ENCODE results near the gene PDE4D. TPM values are rescaled to one million over a fixed set of nuclear protein-coding genes. Genes with fewer than 3 reads are reported as not detected.
A peak's percentile ranks its signal among the peaks of the same experiment; 100 is the strongest.

PDE4D gene
- total and polyA plus RNA-seq, 2 experiments from 2014 or later = 4.3 to 9.7 TPM

GRCh38 chr5:59485107-59485506, 408.4 kb downstream of the PDE4D start:
- Histone ChIP-seq H3K79me2 (ENCODE audit: insufficient read depth) (no peaks in the 10 kb centered on the region), H3K9ac (no peak overlapping the region), H3K9me3 (ENCODE audit: low read depth) (no peaks in the 10 kb centered on the region), H3K36me3 (ENCODE audit: low read depth) (no peaks in the 10 kb centered on the region), H3K4me1 (ENCODE audit: insufficient read depth) (peaks cover 24% of the 10 kb centered on the region), H3K9me2 (ENCODE audit: insufficient read depth) (no peaks in the 10 kb centered on the region), H4K20me1 (ENCODE audit: insufficient read depth) (no peaks in the 10 kb centered on the region), H3K27me3 (replicated peaks; ENCODE audit: insufficient read depth) (no peaks in the 10 kb centered on the region), H3K4me2 (ENCODE audit: unreplicated experiment) (no peak overlapping the region), H3F3A (ENCODE audit: insufficient read depth) (no peaks in the 10 kb centered on the region), H3K27ac (no peak overlapping the region), H3K4me3 (no peak overlapping the region), H2AFZ (no peak overlapping the region)
- in situ Hi-C loops (cut with MboI) = no loop called here
- peak; percentile 19 for DNase-seq
- TF ChIP-seq EZH2phosphoT487 (IDR thresholded peaks at IDR 0.05; ENCODE audit: insufficient read depth, low read depth) (no peak), EZH2 (IDR thresholded peaks at IDR 0.05; ENCODE audit: insufficient read depth, poor library complexity, severe bottlenecking) (no peak)
- 16% methylated on average over 2 of the region's 2 CpGs for WGBS, 2 experiments (ENCODE audit: low coverage in 1 of 2, low lambda C conversion rate in 2 of 2, missing lambda C conversion rate in 2 of 2)

- Histone ChIP-seq H3K79me2 (ENCODE audit: insufficient read depth) (no peaks in the 10 kb centered on the region), H3K4me1 (ENCODE audit: insufficient read depth) (peaks cover 20% of the 10 kb centered on the region), H4K20me1 (ENCODE audit: insufficient read depth) (no peaks in the 10 kb centered on the region), H3K4me3 (no peak overlapping the region), H3K9ac (no peak overlapping the region), H3F3A (ENCODE audit: insufficient read depth) (no peaks in the 10 kb centered on the region), H3K27me3 (replicated peaks; ENCODE audit: insufficient read depth) (no peaks in the 10 kb centered on the region), H3K4me2 (ENCODE audit: unreplicated experiment) (no peak overlapping the region), H2AFZ (no peak overlapping the region), H3K9me3 (ENCODE audit: low read depth) (no peaks in the 10 kb centered on the region), H3K27ac (no peak overlapping the region), H3K36me3 (ENCODE audit: low read depth) (no peaks in the 10 kb centered on the region), H3K9me2 (ENCODE audit: insufficient read depth) (no peaks in the 10 kb centered on the region)
- peak; percentile 2 for DNase-seq
- WGBS, 2 experiments (ENCODE audit: low coverage in 1 of 2, low lambda C conversion rate in 2 of 2, missing lambda C conversion rate in 2 of 2) = 55 to 58% methylated on average over 2 of the region's 2 CpGs
- in situ Hi-C loops (cut with MboI) = no loop called here
- no peak for TF ChIP-seq EZH2phosphoT487 (IDR thresholded peaks at IDR 0.05; ENCODE audit: insufficient read depth, low read depth)
- TF ChIP-seq EZH2 (IDR thresholded peaks at IDR 0.05; ENCODE audit: insufficient read depth, poor library complexity, severe bottlenecking) = no peak
Observed at GRCh38 chr5:59484618-59485017, 408.9 kb downstream of the PDE4D start.

DNA sequence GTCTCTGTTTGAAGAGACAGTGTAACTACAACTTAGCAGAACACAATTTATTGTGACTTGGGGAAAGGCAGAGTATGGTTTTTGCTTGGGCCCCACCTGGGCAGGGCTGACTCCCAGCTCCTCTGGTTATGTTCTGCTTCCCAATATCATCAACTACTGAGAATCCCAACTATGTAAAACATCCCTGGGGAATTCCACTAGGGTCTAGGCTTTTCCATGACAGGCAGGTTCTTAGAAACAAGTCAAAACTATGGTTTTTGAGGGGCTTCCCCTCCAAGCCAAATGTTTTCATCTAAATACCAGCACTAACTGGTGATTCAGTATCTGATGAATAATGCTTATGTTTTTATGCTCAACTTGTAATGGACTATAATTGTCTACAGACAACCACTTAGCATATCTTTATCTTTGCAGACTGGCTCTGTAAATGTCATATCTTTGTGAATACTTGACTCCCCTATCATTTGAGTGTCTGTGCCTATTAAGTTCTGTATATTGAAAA, 409.5 kb downstream of the PDE4D start:
- TF ChIP-seq EZH2phosphoT487 (IDR thresholded peaks at IDR 0.05; ENCODE audit: insufficient read depth, low read depth) (no peak), EZH2 (IDR thresholded peaks at IDR 0.05; ENCODE audit: insufficient read depth, poor library complexity, severe bottlenecking) (no peak)
- Histone ChIP-seq H3K4me3 (no peak overlapping the region), H3F3A (ENCODE audit: insufficient read depth) (no peaks in the 10 kb centered on the region), H2AFZ (no peak overlapping the region), H3K9me3 (ENCODE audit: low read depth) (no peaks in the 10 kb centered on the region), H3K27me3 (replicated peaks; ENCODE audit: insufficient read depth) (no peaks in the 10 kb centered on the region), H3K4me1 (ENCODE audit: insufficient read depth) (peaks cover 16% of the 10 kb centered on the region; the same call in 1 of the 2 replicates), H3K9ac (no peak overlapping the region), H3K27ac (no peak overlapping the region), H3K36me3 (ENCODE audit: low read depth) (no peaks in the 10 kb centered on the region), H3K4me2 (ENCODE audit: unreplicated experiment) (no peak overlapping the region), H3K79me2 (ENCODE audit: insufficient read depth) (no peaks in the 10 kb centered on the region), H4K20me1 (ENCODE audit: insufficient read depth) (no peaks in the 10 kb centered on the region), H3K9me2 (ENCODE audit: insufficient read depth) (no peaks in the 10 kb centered on the region)
- DNase-seq = peak; percentile 6
- in situ Hi-C loops (cut with MboI) = no loop called here

- in situ Hi-C loops (cut with MboI) = no loop called here
Observed at GRCh38 chr5:59479086-59479485, 414.4 kb downstream of the PDE4D start.

DNA sequence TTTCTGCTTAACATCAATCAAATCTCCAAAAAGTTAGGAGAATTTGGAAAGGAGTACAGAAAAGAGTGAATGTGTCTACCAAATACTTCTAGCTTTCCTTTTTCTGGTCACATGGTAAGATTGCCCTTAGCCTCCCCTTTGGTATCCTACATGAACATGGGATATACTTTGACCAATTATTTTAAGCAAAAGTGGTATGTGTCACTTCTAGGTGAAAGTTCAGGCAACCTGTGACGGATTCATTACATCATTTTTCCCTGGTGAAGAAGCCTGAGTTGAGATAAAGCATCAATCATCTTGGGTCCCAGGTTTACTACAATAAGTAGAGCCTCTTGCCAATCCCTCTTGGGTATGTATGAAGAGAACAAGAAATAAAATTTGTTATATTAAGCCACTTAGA, 419.2 kb downstream of the PDE4D start:
- no peaks in the 10 kb centered on the region for H4K20me1 ChIP-seq (ENCODE audit: insufficient read depth)
- H3K79me2 ChIP-seq (ENCODE audit: insufficient read depth) = no peaks in the 10 kb centered on the region
- H3K4me2 ChIP-seq (ENCODE audit: unreplicated experiment) = no peak overlapping the region
- no peak for DNase-seq
- H3F3A ChIP-seq (ENCODE audit: insufficient read depth) = no peaks in the 10 kb centered on the region
- H3K27ac ChIP-seq = no peak overlapping the region
- WGBS, 2 experiments (ENCODE audit: low coverage in 1 of 2, low lambda C conversion rate in 2 of 2, missing lambda C conversion rate in 2 of 2) = 58 to 64% methylated on average over 1 of the region's 1 CpG
- H3K9ac ChIP-seq = no peak overlapping the region
- no peak overlapping the region for H3K4me3 ChIP-seq
- no peaks in the 10 kb centered on the region for H3K4me1 ChIP-seq (ENCODE audit: insufficient read depth)
- H3K36me3 ChIP-seq (ENCODE audit: low read depth) = no peaks in the 10 kb centered on the region
- no peaks in the 10 kb centered on the region for H3K9me3 ChIP-seq (ENCODE audit: low read depth)
- H3K9me2 ChIP-seq (ENCODE audit: insufficient read depth) = no peaks in the 10 kb centered on the region
- in situ Hi-C loops (cut with MboI) = no loop called here
- TF ChIP-seq EZH2 (IDR thresholded peaks at IDR 0.05; ENCODE audit: insufficient read depth, poor library complexity, severe bottlenecking) = no peak
- no peak for TF ChIP-seq EZH2phosphoT487 (IDR thresholded peaks at IDR 0.05; ENCODE audit: insufficient read depth, low read depth)
- H3K27me3 ChIP-seq (replicated peaks; ENCODE audit: insufficient read depth) = no peaks in the 10 kb centered on the region
- H2AFZ ChIP-seq = no peak overlapping the region

More at GRCh38 chr5:59479086-59479485, 414.4 kb downstream of the PDE4D start:
- Histone ChIP-seq H3K9ac (no peak overlapping the region), H3K36me3 (ENCODE audit: low read depth) (no peaks in the 10 kb centered on the region), H2AFZ (no peak overlapping the region), H3F3A (ENCODE audit: insufficient read depth) (no peaks in the 10 kb centered on the region), H3K27ac (no peak overlapping the region), H3K79me2 (ENCODE audit: insufficient read depth) (no peaks in the 10 kb centered on the region), H4K20me1 (ENCODE audit: insufficient read depth) (no peaks in the 10 kb centered on the region), H3K4me2 (ENCODE audit: unreplicated experiment) (no peak overlapping the region), H3K27me3 (replicated peaks; ENCODE audit: insufficient read depth) (no peaks in the 10 kb centered on the region), H3K9me2 (ENCODE audit: insufficient read depth) (no peaks in the 10 kb centered on the region), H3K4me3 (no peak overlapping the region), H3K9me3 (ENCODE audit: low read depth) (no peaks in the 10 kb centered on the region), H3K4me1 (ENCODE audit: insufficient read depth) (peaks cover 5% of the 10 kb centered on the region; the same call in 1 of the 2 replicates)
- DNase-seq = no peak
- TF ChIP-seq EZH2phosphoT487 (IDR thresholded peaks at IDR 0.05; ENCODE audit: insufficient read depth, low read depth) (no peak), EZH2 (IDR thresholded peaks at IDR 0.05; ENCODE audit: insufficient read depth, poor library complexity, severe bottlenecking) (no peak)
- 31 to 63% methylated on average over 2 of the region's 2 CpGs for WGBS, 2 experiments (ENCODE audit: low coverage in 1 of 2, low lambda C conversion rate in 2 of 2, missing lambda C conversion rate in 2 of 2)

All from GM23248 (cell line).